GM23248 (cell line): ENCODE data around the gene PDXDC1. TPM values are rescaled to one million over a fixed set of nuclear protein-coding genes. Genes with fewer than 3 reads are reported as not detected.
"Not testable (repeated sequence)": the region's sequence is repeated elsewhere in the genome, so short reads cannot be mapped to it uniquely, and the experiment has no call there.

ENCODE experiments used
- DNase-seq: peaks from one replicate; pipeline ENCODE4 v3.0.0-alpha.2; 2015
- H2AFZ ChIP-seq: fragments of 200-600 bp; sonication (generic); 2 replicates; pipeline ENCODE4 v1.6.1; 2016; ENCODE audit warnings: antibody characterized with exemption
- H3F3A ChIP-seq: fragments of 200-600 bp; sonication (generic); 2 replicates; pipeline ENCODE4 v1.6.1; 2016; ENCODE audit warnings: mild to moderate bottlenecking, antibody characterized with exemption, mixed run types; ENCODE audit not compliant: insufficient read depth
- H3K27ac ChIP-seq: fragments of 200-600 bp; sonication (generic); 2 replicates; pipeline ENCODE4 v1.5.1; 2016; ENCODE audit warnings: mild to moderate bottlenecking
- H3K27me3 ChIP-seq: fragments of 200-600 bp; sonication (generic); replicated peaks from 2 replicates; pipeline ENCODE4 v1.6.1; 2016; ENCODE audit warnings: mild to moderate bottlenecking; ENCODE audit not compliant: insufficient read depth
- H3K36me3 ChIP-seq: fragments of 200-600 bp; sonication (generic); 2 replicates; pipeline ENCODE4 v1.6.1; 2016; ENCODE audit warnings: low read depth, mild to moderate bottlenecking
- H3K4me1 ChIP-seq: fragments of 200-600 bp; sonication (generic); 2 replicates; pipeline ENCODE4 v1.6.1; 2016; ENCODE audit warnings: mild to moderate bottlenecking; ENCODE audit not compliant: insufficient read depth
- H3K4me2 ChIP-seq: fragments of 200-600 bp; sonication (generic); one replicate; pipeline ENCODE4 v1.6.1; 2016; ENCODE audit warnings: mild to moderate bottlenecking; ENCODE audit not compliant: unreplicated experiment
- H3K4me3 ChIP-seq: fragments of 200-600 bp; sonication (generic); 2 replicates; pipeline ENCODE4 v1.5.1; 2016; ENCODE audit warnings: mild to moderate bottlenecking
- H3K79me2 ChIP-seq: fragments of 200-600 bp; sonication (generic); 2 replicates; pipeline ENCODE4 v1.6.1; 2016; ENCODE audit warnings: mild to moderate bottlenecking; ENCODE audit not compliant: insufficient read depth
- H3K9ac ChIP-seq: fragments of 200-600 bp; sonication (generic); 2 replicates; pipeline ENCODE4 v1.6.1; 2016; ENCODE audit warnings: mild to moderate bottlenecking
- H3K9me2 ChIP-seq: fragments of 200-600 bp; sonication (generic); 2 replicates; pipeline ENCODE4 v1.6.1; 2016; ENCODE audit warnings: mixed run types, mild to moderate bottlenecking, moderate library complexity; ENCODE audit not compliant: insufficient read depth
- H3K9me3 ChIP-seq: fragments of 200-600 bp; sonication (generic); one replicate; pipeline ENCODE4 v1.6.1; 2017; ENCODE audit warnings: low read depth
- H4K20me1 ChIP-seq: fragments of 200-600 bp; sonication (generic); 2 replicates; pipeline ENCODE4 v1.6.0; 2016; ENCODE audit not compliant: insufficient read depth
- WGBS, 2 experiments: methylation state at CpG; one replicate each; pipeline ENCODE4 v1.1.6; 2015 to 2017; ENCODE audit warnings: low lambda C conversion rate in 2 of 2, low coverage in 1 of 2; ENCODE audit errors: missing lambda C conversion rate in 2 of 2; 5-methylcytosine and 5-hydroxymethylcytosine counted together
- in situ Hi-C: fragments of 300-500 bp; cut with MboI; formaldehyde crosslinking; loops from 2 replicates; pipeline ENCODE4 v1.15.0; 2020
- polyA plus RNA-seq: library from polyadenylated mRNA; unstranded; fragments of >200 nt; fragmentation: Nextera tagmentation; extraction: Ambion mirVana; gene quantifications from 2 replicates; pipeline ENCODE4 v1.2.1, GENCODE V29; 2016
- total RNA-seq: library from RNA; depleted of rRNA; stranded (reverse); fragments of >200 nt; shearing (Covaris generic); gene quantifications from 2 replicates; pipeline ENCODE4 v1.2.3, GENCODE V29; 2014

The PDXDC1 gene
- total and polyA plus RNA-seq, 2 experiments from 2014 or later, result 61.1 to 63.9 TPM

DNA sequence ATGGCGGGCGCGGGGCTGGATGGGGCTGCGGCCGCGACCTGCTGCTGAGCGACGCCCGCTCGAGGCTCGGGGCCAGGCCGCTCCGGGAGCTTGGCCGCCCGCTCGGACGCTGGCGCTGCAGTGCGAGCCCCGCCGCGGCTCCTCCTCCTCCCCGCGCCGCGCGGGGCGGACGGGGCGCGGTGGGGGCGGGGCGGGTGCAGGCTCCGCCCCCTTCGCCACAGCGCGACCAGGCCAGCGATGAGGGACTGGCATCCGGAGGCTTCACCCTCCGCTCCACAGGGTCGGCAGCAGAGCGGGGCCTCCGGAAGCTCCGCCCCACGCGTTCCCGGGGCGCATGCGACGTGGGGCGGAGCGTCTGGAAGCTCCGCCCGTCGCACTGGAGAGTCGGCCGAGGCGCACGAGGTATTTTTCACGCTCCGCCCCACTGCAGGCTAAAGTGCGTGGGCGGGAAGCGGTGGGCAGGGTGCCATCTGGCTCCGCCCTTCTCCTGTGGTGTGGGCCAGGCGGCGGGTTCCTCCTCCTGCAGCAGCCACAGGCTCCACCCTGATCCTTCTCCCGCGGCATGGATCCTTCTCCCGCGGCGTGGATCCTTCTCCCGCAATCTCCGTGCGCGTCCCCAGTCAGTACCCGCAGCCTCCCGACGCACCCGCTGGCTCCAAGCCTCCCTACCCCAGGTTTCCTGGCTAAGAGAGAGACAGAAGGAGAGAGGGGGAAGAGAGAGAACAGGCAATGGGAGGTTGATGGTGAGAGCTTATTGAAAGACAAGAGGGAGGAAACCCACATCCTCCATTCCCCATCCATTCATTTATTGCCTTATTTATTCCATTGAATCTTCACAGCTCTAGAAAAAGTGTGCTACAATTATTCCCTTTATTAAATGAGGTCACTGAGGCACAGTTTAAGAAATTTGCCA is 180.1 kb downstream of the PDXDC1 start:
- H3K27me3 ChIP-seq, H3F3A ChIP-seq, H3K9me3 ChIP-seq, H3K36me3 ChIP-seq, H4K20me1 ChIP-seq, H3K4me1 ChIP-seq, H3K9me2 ChIP-seq, H3K27ac ChIP-seq, in situ Hi-C loops: not testable (repeated sequence)
- peak overlapping the region; percentile 90 for H3K4me2 ChIP-seq
- 1 to 2% methylated on average over 34 to 56 of the region's 80 CpGs for WGBS, 2 experiments
- H3K4me3 ChIP-seq, result peak overlapping the region; percentile 79
- peak overlapping the region; percentile 73 for H3K9ac ChIP-seq
- DNase-seq, result peak; percentile 91
- peak overlapping the region; percentile 92 for H2AFZ ChIP-seq
- peaks cover 12% of the 10 kb centered on the region for H3K79me2 ChIP-seq

GRCh38 chr16:15157644-15158043 is 182.8 kb downstream of the PDXDC1 start:
- H3K9ac ChIP-seq, H3K9me3 ChIP-seq, H3K27me3 ChIP-seq, H3K9me2 ChIP-seq, H3K4me1 ChIP-seq, H3K4me2 ChIP-seq, H3K27ac ChIP-seq, in situ Hi-C loops, H3K79me2 ChIP-seq, H3K4me3 ChIP-seq, H3F3A ChIP-seq, H2AFZ ChIP-seq, DNase-seq, H4K20me1 ChIP-seq, H3K36me3 ChIP-seq: not testable (repeated sequence)
- 68 to 73% methylated on average over 4 to 5 of the region's 8 CpGs for WGBS, 2 experiments

DNA sequence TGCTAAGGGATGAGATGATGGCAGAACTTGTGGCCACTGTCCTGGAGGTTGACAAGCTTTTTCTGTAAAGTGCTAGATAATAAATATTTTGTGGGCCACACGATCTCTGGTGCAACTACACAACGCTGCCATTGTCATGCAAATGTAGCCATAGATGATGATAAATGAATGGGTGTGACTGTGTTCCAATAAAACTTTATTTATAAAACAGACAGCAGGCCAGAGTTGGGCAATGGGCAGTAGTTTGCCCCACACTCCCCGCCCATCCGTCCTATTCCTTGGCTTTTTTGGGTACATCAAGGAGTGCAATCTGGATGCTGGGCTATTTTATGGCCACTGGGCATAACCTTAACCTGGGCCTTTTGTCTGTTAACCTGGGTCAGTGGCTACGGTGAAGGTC is 184.8 kb downstream of the PDXDC1 start:
- H3K36me3 ChIP-seq, H3K4me1 ChIP-seq, H2AFZ ChIP-seq, in situ Hi-C loops, H4K20me1 ChIP-seq, H3K9me3 ChIP-seq, H3F3A ChIP-seq, H3K4me2 ChIP-seq, H3K79me2 ChIP-seq, DNase-seq, H3K27ac ChIP-seq, H3K27me3 ChIP-seq, H3K4me3 ChIP-seq, H3K9me2 ChIP-seq, H3K9ac ChIP-seq: not testable (repeated sequence)
- WGBS, 2 experiments, result 86 to 88% methylated on average over 4 to 5 of the region's 5 CpGs

DNA sequence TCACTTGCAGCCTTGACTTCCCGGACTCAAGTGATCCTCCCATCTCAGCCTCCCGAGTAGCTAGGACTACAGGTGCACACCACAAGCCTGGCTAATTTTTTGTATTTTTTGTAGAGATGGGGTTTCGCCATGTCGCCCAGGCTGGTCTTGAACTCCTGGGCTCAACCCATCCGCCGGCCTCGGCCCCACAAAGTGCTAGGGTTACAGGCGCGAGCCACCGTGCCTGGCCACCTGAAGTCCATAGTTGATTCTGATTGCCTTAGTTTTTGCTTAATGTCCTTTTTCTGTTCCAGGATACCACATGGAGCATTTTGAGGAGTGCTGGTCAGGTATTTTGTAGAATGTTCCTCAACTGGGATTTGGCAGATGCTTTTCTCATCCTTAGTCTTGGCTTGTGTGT is 185.7 kb downstream of the PDXDC1 start:
- H3K9me3 ChIP-seq, DNase-seq: not testable (repeated sequence)

GRCh38 chr16:15163055-15163454 is 188.2 kb downstream of the PDXDC1 start:
- in situ Hi-C loops, result not testable (repeated sequence)

More for the DNA sequence above, 185.7 kb downstream of the PDXDC1 start:
- H3K27me3 ChIP-seq, H2AFZ ChIP-seq, in situ Hi-C loops, H3K4me3 ChIP-seq, H3K9me2 ChIP-seq, H3K4me1 ChIP-seq, H3K27ac ChIP-seq, H3F3A ChIP-seq, H3K79me2 ChIP-seq, H3K36me3 ChIP-seq, H3K4me2 ChIP-seq, H4K20me1 ChIP-seq, H3K9ac ChIP-seq: not testable (repeated sequence)
- 82 to 89% methylated on average over 8 to 9 of the region's 10 CpGs for WGBS, 2 experiments

DNA sequence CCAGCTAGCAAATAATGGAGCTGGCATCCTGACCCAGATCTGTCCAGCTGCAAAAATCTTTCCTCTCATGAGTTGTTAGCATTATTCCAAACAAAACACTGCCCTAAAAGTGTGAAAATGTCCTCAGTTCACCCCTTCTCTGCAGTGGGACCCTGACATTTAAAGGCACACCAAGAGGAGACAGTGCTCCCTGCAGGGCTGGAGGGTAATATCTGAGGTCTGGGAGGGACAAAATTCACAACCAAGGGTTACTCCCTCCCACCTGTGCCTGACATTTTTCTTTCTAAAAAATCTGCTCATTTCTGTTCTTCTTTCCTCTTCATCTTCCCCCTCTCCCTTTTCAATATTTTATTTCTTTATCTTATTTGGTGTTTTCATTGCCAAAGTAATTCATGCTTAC is 191.4 kb downstream of the PDXDC1 start:
- H3K79me2 ChIP-seq, H3K27me3 ChIP-seq, H3K4me3 ChIP-seq, H4K20me1 ChIP-seq, H3K9me2 ChIP-seq, H3K4me2 ChIP-seq, H3K9ac ChIP-seq, H3F3A ChIP-seq, in situ Hi-C loops, H3K9me3 ChIP-seq, H3K36me3 ChIP-seq, H3K4me1 ChIP-seq, H2AFZ ChIP-seq, DNase-seq, H3K27ac ChIP-seq: not testable (repeated sequence)

More at GRCh38 chr16:15163055-15163454, 188.2 kb downstream of the PDXDC1 start:
- H2AFZ ChIP-seq, DNase-seq, H3K9me3 ChIP-seq, H3K4me1 ChIP-seq, H4K20me1 ChIP-seq, H3K36me3 ChIP-seq, H3K79me2 ChIP-seq, H3K4me3 ChIP-seq, H3F3A ChIP-seq, H3K9me2 ChIP-seq, H3K27me3 ChIP-seq, H3K27ac ChIP-seq, H3K9ac ChIP-seq, H3K4me2 ChIP-seq: not testable (repeated sequence)
- WGBS, 2 experiments, result 52 to 56% methylated on average over 1 of the region's 1 CpG

DNA sequence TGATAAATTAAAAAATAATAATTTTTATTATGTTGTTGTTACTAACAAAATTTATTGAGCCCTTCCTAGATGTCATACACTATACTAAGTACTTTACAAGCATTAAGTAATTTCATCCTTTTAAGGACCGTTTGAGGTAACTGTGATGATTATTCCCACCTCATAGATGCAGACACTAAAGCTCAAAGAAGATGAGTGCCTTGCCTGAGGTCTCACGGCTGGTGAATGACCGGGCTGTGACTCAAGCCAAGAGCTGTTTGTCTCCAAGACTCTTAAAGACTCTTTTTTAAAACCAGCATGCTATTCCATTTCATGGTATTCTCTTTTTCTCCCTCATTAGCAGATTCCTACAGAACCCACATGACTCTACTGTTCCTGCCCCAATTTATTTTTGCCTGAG is 193.5 kb downstream of the PDXDC1 start:
- in situ Hi-C loops, H3K79me2 ChIP-seq, H3K9me3 ChIP-seq, H3K4me1 ChIP-seq, DNase-seq, H3K9ac ChIP-seq, H3F3A ChIP-seq, H3K27ac ChIP-seq, H3K9me2 ChIP-seq, H2AFZ ChIP-seq, H3K36me3 ChIP-seq, H3K4me3 ChIP-seq, H3K4me2 ChIP-seq, H4K20me1 ChIP-seq, H3K27me3 ChIP-seq: not testable (repeated sequence)
- 37 to 41% methylated on average over 3 of the region's 3 CpGs for WGBS, 2 experiments
